HL-60 (cell line): Measurements from ENCODE around the gene GAR1.
A peak's percentile ranks its signal among the peaks of the same experiment; 100 is the strongest.
"Not testable (repeated sequence)": the region's sequence is repeated elsewhere in the genome, so short reads cannot be mapped to it uniquely, and the experiment has no call there.

Experiments
- DNase-seq, 2 experiments: peaks; one replicate each; pipeline ENCODE4 v3.0.0-alpha.2; 2010 to 2020; ENCODE audit warnings: low read depth in 1 of 2, low spot score in 1 of 2
- H3K27ac ChIP-seq: fragments of 250-450 bp; sonication (Bioruptor Pico); replicated peaks from 2 replicates; pipeline ENCODE4 v1.5.1; 2020; ENCODE audit warnings: mild to moderate bottlenecking, moderate library complexity
- H3K27me3 ChIP-seq: fragments of 250-450 bp; sonication (Bioruptor Pico); 2 replicates; pipeline ENCODE4 v1.5.1; 2021; ENCODE audit warnings: mild to moderate bottlenecking, moderate library complexity; ENCODE audit not compliant: insufficient read depth, poor library complexity, severe bottlenecking
- H3K4me3 ChIP-seq: replicated peaks from 2 replicates; pipeline ENCODE4 v1.5.1; 2011; ENCODE audit warnings: mild to moderate bottlenecking, control low read depth, low read length; ENCODE audit not compliant: insufficient read depth
- CTCF ChIP-seq: IDR thresholded peaks from one replicate; pipeline ENCODE4 v1.5.1; 2011; ENCODE audit warnings: low read length, control low read depth, inconsistent platforms; ENCODE audit not compliant: insufficient read depth
- GABPA ChIP-seq: IDR thresholded peaks from 2 replicates; pipeline ENCODE4 v1.6.1; 2012; ENCODE audit warnings: low read depth
- POLR2AphosphoS5 ChIP-seq: IDR thresholded peaks from 2 replicates; pipeline ENCODE4 v1.6.1; 2012; ENCODE audit warnings: low read depth
- REST ChIP-seq: IDR thresholded peaks from 2 replicates; pipeline ENCODE4 v1.6.1; 2012; ENCODE audit warnings: low read depth; ENCODE audit not compliant: insufficient replicate concordance
- SPI1 ChIP-seq: IDR thresholded peaks from 2 replicates; pipeline ENCODE4 v1.6.1; 2012; ENCODE audit warnings: low read depth, mild to moderate bottlenecking, borderline replicate concordance
- long read RNA-seq: library from polyadenylated mRNA; unstranded; transcript quantifications from one replicate; pipeline ENCODE4 v2.0.0, GENCODE V29; 2020

GAR1 gene
- long read RNA-seq, transcript GAR1-201 (7 exons, 1,224 nt): major isoform, 15 of 30 reads
- long read RNA-seq, partial matches to known transcripts: 3 of 30 reads
- long read RNA-seq, other reads (novel, unspliced or antisense): 10 of 30 reads

GRCh38 chr4:109815151-109816081, at the start of gene GAR1:
Gene GAR1, plus strand, starts transcription at chr4:109815762. Its CDS starts 403 bp downstream, at chr4:109816165.
- peak; percentile 27; the same call in 1 of the 2 replicates for TF ChIP-seq SPI1
- TF ChIP-seq GABPA: peak; percentile 80
- TF ChIP-seq CTCF: no peak
- peak; percentile 67 for TF ChIP-seq POLR2AphosphoS5
- no peak for TF ChIP-seq REST
- peak within 1 kb of the TSS; percentile 98 for H3K4me3 ChIP-seq
- peak within 1 kb of the TSS; percentile 94 for H3K27ac ChIP-seq
- no peaks in the 10 kb centered on the region for H3K27me3 ChIP-seq
- peak; percentile 85 to 96 for DNase-seq

GRCh38 chr4:109782092-109782491, 33.5 kb upstream of the GAR1 start:
- H3K27me3 ChIP-seq, DNase-seq, H3K27ac ChIP-seq, H3K4me3 ChIP-seq: not testable (repeated sequence)

- no peak overlapping the region for H3K4me3 ChIP-seq
- H3K27me3 ChIP-seq: no peaks in the 10 kb centered on the region
- TF ChIP-seq REST (no peak), POLR2AphosphoS5 (no peak), CTCF (no peak), SPI1 (no peak), GABPA (no peak)
- no peak overlapping the region for H3K27ac ChIP-seq
- no peak for DNase-seq
These were observed 28.7 kb upstream of the GAR1 start for GRCh38 chr4:109786846-109787245.

GRCh38 chr4:109787807-109788206, 27.8 kb upstream of the GAR1 start:
- no peak for TF ChIP-seq REST
- TF ChIP-seq SPI1: no peak
- TF ChIP-seq GABPA: no peak
- TF ChIP-seq POLR2AphosphoS5: no peak
- TF ChIP-seq CTCF: no peak
- no peak for DNase-seq
- H3K4me3 ChIP-seq: no peak overlapping the region
- no peak overlapping the region for H3K27ac ChIP-seq
- no peaks in the 10 kb centered on the region for H3K27me3 ChIP-seq
